HCT116 (cell line): ENCODE data around the gene ZSCAN4. TPM values are rescaled to one million over a fixed set of nuclear protein-coding genes. Genes with fewer than 3 reads are reported as not detected.

Experiments used
- ATAC-seq: fragments of 200-7000 bp; cut with Tn5 transposase; 2 replicates; pipeline ENCODE4 v1.9.1; 2020; ENCODE audit warnings: mild to moderate bottlenecking, moderate library complexity
- BruUV-seq: library from RNA; stranded (reverse); fragments of 400-500 nt; replicated peaks from 2 replicates; lab custom pipeline; 2021; lab: Mats Ljungman, UMichigan
- CTCF ChIA-PET: fragments of 300-600 bp; sonication (Branson Sonifier 250); formaldehyde crosslinking; loops from one replicate; lab custom pipeline; 2021; ENCODE audit warnings: antibody characterized with exemption; lab: Charles Lee
- POLR2A ChIA-PET: fragments of 300-600, 350-600 bp; sonication (Branson Sonifier 250); formaldehyde crosslinking; loops from one replicate; lab custom pipeline; 2021; ENCODE audit warnings: antibody characterized with exemption; lab: Charles Lee
- RAD21 ChIA-PET, 2 experiments: fragments of 300-600 bp; sonication (Branson Sonifier 250); formaldehyde crosslinking; loops; one replicate each; lab custom pipeline; 2023; ENCODE audit warnings: low total read pairs in 2 of 2; ENCODE audit not compliant: uncharacterized antibody in 2 of 2, unreplicated experiment in 2 of 2, low non-redundant PET in 1 of 2; lab: Charles Lee
- DNase-seq: peaks from one replicate; pipeline ENCODE4 v3.0.0-alpha.2; 2010; ENCODE audit warnings: low read depth, low spot score
- H2AFZ ChIP-seq: fragments of 200-600 bp; shearing (Covaris generic), sonication (generic); 2 replicates; pipeline ENCODE4 v1.6.1; 2017; ENCODE audit warnings: low read depth, mixed run types, mixed read lengths, antibody characterized with exemption, low read length; ENCODE audit not compliant: poor library complexity, severe bottlenecking
- H3K27ac ChIP-seq: 2 replicates; pipeline ENCODE4 v1.5.1; 2012; ENCODE audit warnings: low read depth, low read length
- H3K27me3 ChIP-seq: fragments of 200-600 bp; sonication (generic); 2 replicates; pipeline ENCODE4 v1.6.1; 2016; ENCODE audit warnings: mixed run types, low read length, mixed read lengths; ENCODE audit not compliant: insufficient read depth
- H3K36me3 ChIP-seq, 2 experiments: fragments of 200-500 bp in 1 of 2; fragments of 200-600 bp in 1 of 2; sonication (Bioruptor generic) in 1 of 2; sonication (generic) in 1 of 2; 2 replicates each; pipeline versions ENCODE4 v1.5.1 to v1.6.1; 2014 to 2016; ENCODE audit warnings: low read length in 2 of 2, inconsistent platforms in 1 of 2, mixed read lengths in 1 of 2, mixed run types in 1 of 2; ENCODE audit not compliant: insufficient read depth in 2 of 2, control insufficient read depth in 1 of 2
- H3K4me1 ChIP-seq, 2 experiments: fragments of 200-600 bp in 1 of 2; sonication (generic) in 1 of 2; 2 replicates each; pipeline versions ENCODE4 v1.5.1 to v1.6.1; 2012 to 2017; ENCODE audit warnings: low read length in 2 of 2, inconsistent platforms in 1 of 2, mild to moderate bottlenecking in 1 of 2, mixed read lengths in 1 of 2, mixed run types in 1 of 2, moderate library complexity in 1 of 2; ENCODE audit not compliant: insufficient read depth in 2 of 2, control insufficient read depth in 1 of 2
- H3K4me2 ChIP-seq: fragments of 200-600 bp; sonication (generic); 2 replicates; pipeline ENCODE4 v1.6.1; 2017; ENCODE audit warnings: mixed run types, low read length, mixed read lengths
- H3K4me3 ChIP-seq, 2 experiments: fragments of 200-600 bp in 1 of 2; sonication (generic) in 1 of 2; replicated peaks in 1 of 2; 2 replicates each; pipeline ENCODE4 v1.5.1; 2011 to 2016; ENCODE audit warnings: low read length in 2 of 2, control low read depth in 1 of 2, low read depth in 1 of 2, mild to moderate bottlenecking in 1 of 2, mixed read lengths in 1 of 2, mixed run types in 1 of 2
- H3K79me2 ChIP-seq: fragments of 200-600 bp; sonication (generic); 2 replicates; pipeline ENCODE4 v1.6.1; 2017; ENCODE audit warnings: mild to moderate bottlenecking, mixed run types, low read length, moderate library complexity, mixed read lengths; ENCODE audit not compliant: insufficient read depth
- H3K9ac ChIP-seq: fragments of 200-600 bp; sonication (generic); 2 replicates; pipeline ENCODE4 v1.6.1; 2016; ENCODE audit warnings: low read length, mixed read lengths
- H3K9me2 ChIP-seq: fragments of 200-600 bp; sonication (generic), shearing (Covaris generic); 2 replicates; pipeline ENCODE4 v1.6.1; 2017; ENCODE audit warnings: mixed run types, mild to moderate bottlenecking, moderate library complexity; ENCODE audit not compliant: insufficient read depth
- H3K9me3 ChIP-seq, 2 experiments: fragments of 200-500 bp in 1 of 2; fragments of 200-600 bp in 1 of 2; sonication (Bioruptor generic) in 1 of 2; sonication (generic) in 1 of 2; 2 replicates each; pipeline ENCODE4 v1.6.1; 2014 to 2017; ENCODE audit warnings: low read length in 2 of 2, mixed read lengths in 2 of 2, inconsistent platforms in 1 of 2, low read depth in 1 of 2, mild to moderate bottlenecking in 1 of 2, mixed run types in 1 of 2, moderate library complexity in 1 of 2; ENCODE audit not compliant: control insufficient read depth in 1 of 2, insufficient read depth in 1 of 2
- H4K20me1 ChIP-seq: fragments of 200-600 bp; sonication (generic), shearing (Covaris generic); 2 replicates; pipeline ENCODE4 v1.6.1; 2017; ENCODE audit warnings: mixed run types, mild to moderate bottlenecking, moderate library complexity; ENCODE audit not compliant: insufficient read depth
- CEBPB ChIP-seq: IDR thresholded peaks from 2 replicates; pipeline ENCODE4 v1.6.1; 2012; ENCODE audit warnings: low read depth
- ELF1 ChIP-seq: IDR thresholded peaks from 2 replicates; pipeline ENCODE4 v1.6.1; 2012; ENCODE audit warnings: low read depth, borderline replicate concordance
- EZH2 ChIP-seq: fragments of 200-600 bp; sonication (generic); IDR thresholded peaks from 2 replicates; pipeline ENCODE4 v1.6.1; 2017; ENCODE audit warnings: antibody characterized with exemption, mixed run types
- JUND ChIP-seq: IDR thresholded peaks from 2 replicates; pipeline ENCODE4 v1.6.1; 2012
- POLR2A ChIP-seq: IDR thresholded peaks from 2 replicates; pipeline ENCODE4 v1.7.0; 2011; ENCODE audit warnings: borderline replicate concordance; ENCODE audit not compliant: insufficient read depth, insufficient read length; ENCODE audit errors: extremely low read depth
- POLR2AphosphoS5 ChIP-seq: IDR thresholded peaks from 2 replicates; pipeline ENCODE4 v1.6.1; 2011; ENCODE audit warnings: mild to moderate bottlenecking, low read depth, low read length, moderate library complexity
- RAD21 ChIP-seq: IDR thresholded peaks from 2 replicates; pipeline ENCODE4 v1.6.1; 2012; ENCODE audit warnings: low read depth, mild to moderate bottlenecking
- SIN3A ChIP-seq: IDR thresholded peaks from 2 replicates; pipeline ENCODE4 v1.6.1; 2012; ENCODE audit warnings: low read depth
- SP1 ChIP-seq: IDR thresholded peaks from 2 replicates; pipeline ENCODE4 v1.6.1; 2012; ENCODE audit warnings: low read depth
- SRF ChIP-seq: IDR thresholded peaks from 2 replicates; pipeline ENCODE4 v1.6.1; 2012; ENCODE audit warnings: low read depth
- TCF7L2 ChIP-seq: IDR thresholded peaks from 2 replicates; pipeline ENCODE4 v1.7.0; 2011; ENCODE audit warnings: borderline replicate concordance, inconsistent platforms; ENCODE audit not compliant: insufficient read depth, insufficient read length; ENCODE audit errors: extremely low read depth
- YY1 ChIP-seq: IDR thresholded peaks from 2 replicates; pipeline ENCODE4 v1.6.1; 2011; ENCODE audit warnings: low read length, low read depth, moderate library complexity, mild to moderate bottlenecking; ENCODE audit not compliant: insufficient replicate concordance; ENCODE audit errors: extremely low read depth
- ZFX ChIP-seq: fragments of 450-650 bp; IDR thresholded peaks from 2 replicates; pipeline ENCODE4 v1.6.1; 2017
- ZNF274 ChIP-seq: fragments of 200-500 bp; sonication (Bioruptor generic); IDR thresholded peaks from 2 replicates; pipeline ENCODE4 v1.6.1; 2014; ENCODE audit warnings: mild to moderate bottlenecking, low read depth, low read length, inconsistent platforms
- intact Hi-C: fragments of 100-400 bp; cut with micrococcal nuclease; formaldehyde crosslinking; loops from 2 replicates; pipeline ENCODE4 v1.10.0; 2022
- total RNA-seq: library from RNA; stranded (reverse); gene quantifications from one replicate; pipeline ENCODE4 v1.2.1, GENCODE V29; 2021; ENCODE audit not compliant: unreplicated experiment
- TF ChIP-seq, protein P1 (sequence below): IDR thresholded peaks from 2 replicates; pipeline ENCODE4 v1.6.1; 2012; ENCODE audit warnings: low read depth
- TF ChIP-seq, protein P2 (sequence below): IDR thresholded peaks from 2 replicates; pipeline ENCODE4 v1.6.1; 2011; ENCODE audit warnings: mild to moderate bottlenecking, low read length, moderate library complexity; ENCODE audit not compliant: insufficient replicate concordance; ENCODE audit errors: extremely low read depth
- TF ChIP-seq, protein P3 (sequence below), 3 experiments: fragments of 200-600 bp in 1 of 3; sonication (generic) in 1 of 3; IDR thresholded peaks in 2 of 3; conservative IDR thresholded peaks in 1 of 3; 2 replicates each; pipeline ENCODE4 v1.5.1; 2012 to 2017; ENCODE audit warnings: low read depth in 2 of 3, low read length in 2 of 3, antibody characterized with exemption in 1 of 3, borderline replicate concordance in 1 of 3, control low read depth in 1 of 3, mild to moderate bottlenecking in 1 of 3, mixed read lengths in 1 of 3, mixed run types in 1 of 3, moderate library complexity in 1 of 3; ENCODE audit not compliant: insufficient read depth in 1 of 3
- TF ChIP-seq, protein P4 (sequence below): IDR thresholded peaks from 2 replicates; pipeline ENCODE4 v1.6.1; 2012

The ZSCAN4 gene
- total RNA-seq, 1 experiment from 2014 or later = not detected

DNA sequence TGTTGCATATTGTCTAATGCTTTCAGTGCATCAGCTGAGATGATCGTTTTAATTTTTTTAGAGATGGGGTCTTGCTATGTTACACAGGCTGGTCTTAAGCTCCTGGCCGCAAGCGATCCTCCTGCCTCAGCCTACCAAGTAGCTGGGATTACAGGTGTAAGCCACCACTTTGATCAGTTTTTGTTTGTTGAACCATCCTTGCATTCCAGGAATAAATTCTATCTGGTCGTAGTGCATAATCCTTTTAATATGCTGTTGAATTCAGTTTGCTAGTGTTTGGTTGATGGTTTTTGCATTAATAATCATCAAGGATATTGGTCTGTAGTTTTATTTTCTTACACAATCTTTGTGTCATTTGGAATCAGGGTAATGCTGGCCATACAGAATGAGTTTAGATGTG lies 31.4 kb upstream of the ZSCAN4 start:
- H3K4me2 ChIP-seq = no peak overlapping the region
- CTCF ChIA-PET = no interaction called here
- peaks cover 15 to 23% of the 10 kb centered on the region in 2 experiments for H3K36me3 ChIP-seq
- peaks cover 3 to 7% of the 10 kb centered on the region in 2 experiments; a peak in 2 of 4 replicates for H3K4me1 ChIP-seq
- intact Hi-C loops = loop anchor here (10.0 kb wide), 1 partner anchor 277 kb away; the partner anchor contains the start of gene ZNF417
- no peak for ATAC-seq
- POLR2A ChIA-PET = no interaction called here
- H3K4me3 ChIP-seq = no peak overlapping the region
- RAD21 ChIA-PET = no interaction called here
- H4K20me1 ChIP-seq = no peaks in the 10 kb centered on the region
- DNase-seq = no peak
- no peak overlapping the region for H2AFZ ChIP-seq
- no peaks in the 10 kb centered on the region for H3K27me3 ChIP-seq
- no peaks in the 10 kb centered on the region for H3K9me2 ChIP-seq
- TF ChIP-seq ZFX (no peak), ZNF274 (no peak), EZH2 (no peak), SIN3A (no peak), JUND (no peak), ELF1 (no peak), POLR2AphosphoS5 (no peak), SP1 (no peak), POLR2A (no peak), RAD21 (no peak), YY1 (no peak), TCF7L2 (no peak), SRF (no peak), CEBPB (no peak)
- TF ChIP-seq, protein P1, sequence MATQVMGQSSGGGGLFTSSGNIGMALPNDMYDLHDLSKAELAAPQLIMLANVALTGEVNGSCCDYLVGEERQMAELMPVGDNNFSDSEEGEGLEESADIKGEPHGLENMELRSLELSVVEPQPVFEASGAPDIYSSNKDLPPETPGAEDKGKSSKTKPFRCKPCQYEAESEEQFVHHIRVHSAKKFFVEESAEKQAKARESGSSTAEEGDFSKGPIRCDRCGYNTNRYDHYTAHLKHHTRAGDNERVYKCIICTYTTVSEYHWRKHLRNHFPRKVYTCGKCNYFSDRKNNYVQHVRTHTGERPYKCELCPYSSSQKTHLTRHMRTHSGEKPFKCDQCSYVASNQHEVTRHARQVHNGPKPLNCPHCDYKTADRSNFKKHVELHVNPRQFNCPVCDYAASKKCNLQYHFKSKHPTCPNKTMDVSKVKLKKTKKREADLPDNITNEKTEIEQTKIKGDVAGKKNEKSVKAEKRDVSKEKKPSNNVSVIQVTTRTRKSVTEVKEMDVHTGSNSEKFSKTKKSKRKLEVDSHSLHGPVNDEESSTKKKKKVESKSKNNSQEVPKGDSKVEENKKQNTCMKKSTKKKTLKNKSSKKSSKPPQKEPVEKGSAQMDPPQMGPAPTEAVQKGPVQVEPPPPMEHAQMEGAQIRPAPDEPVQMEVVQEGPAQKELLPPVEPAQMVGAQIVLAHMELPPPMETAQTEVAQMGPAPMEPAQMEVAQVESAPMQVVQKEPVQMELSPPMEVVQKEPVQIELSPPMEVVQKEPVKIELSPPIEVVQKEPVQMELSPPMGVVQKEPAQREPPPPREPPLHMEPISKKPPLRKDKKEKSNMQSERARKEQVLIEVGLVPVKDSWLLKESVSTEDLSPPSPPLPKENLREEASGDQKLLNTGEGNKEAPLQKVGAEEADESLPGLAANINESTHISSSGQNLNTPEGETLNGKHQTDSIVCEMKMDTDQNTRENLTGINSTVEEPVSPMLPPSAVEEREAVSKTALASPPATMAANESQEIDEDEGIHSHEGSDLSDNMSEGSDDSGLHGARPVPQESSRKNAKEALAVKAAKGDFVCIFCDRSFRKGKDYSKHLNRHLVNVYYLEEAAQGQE = no peak
- TF ChIP-seq, protein P2, sequence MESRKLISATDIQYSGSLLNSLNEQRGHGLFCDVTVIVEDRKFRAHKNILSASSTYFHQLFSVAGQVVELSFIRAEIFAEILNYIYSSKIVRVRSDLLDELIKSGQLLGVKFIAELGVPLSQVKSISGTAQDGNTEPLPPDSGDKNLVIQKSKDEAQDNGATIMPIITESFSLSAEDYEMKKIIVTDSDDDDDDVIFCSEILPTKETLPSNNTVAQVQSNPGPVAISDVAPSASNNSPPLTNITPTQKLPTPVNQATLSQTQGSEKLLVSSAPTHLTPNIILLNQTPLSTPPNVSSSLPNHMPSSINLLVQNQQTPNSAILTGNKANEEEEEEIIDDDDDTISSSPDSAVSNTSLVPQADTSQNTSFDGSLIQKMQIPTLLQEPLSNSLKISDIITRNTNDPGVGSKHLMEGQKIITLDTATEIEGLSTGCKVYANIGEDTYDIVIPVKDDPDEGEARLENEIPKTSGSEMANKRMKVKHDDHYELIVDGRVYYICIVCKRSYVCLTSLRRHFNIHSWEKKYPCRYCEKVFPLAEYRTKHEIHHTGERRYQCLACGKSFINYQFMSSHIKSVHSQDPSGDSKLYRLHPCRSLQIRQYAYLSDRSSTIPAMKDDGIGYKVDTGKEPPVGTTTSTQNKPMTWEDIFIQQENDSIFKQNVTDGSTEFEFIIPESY = no peak
- TF ChIP-seq, protein P3, sequence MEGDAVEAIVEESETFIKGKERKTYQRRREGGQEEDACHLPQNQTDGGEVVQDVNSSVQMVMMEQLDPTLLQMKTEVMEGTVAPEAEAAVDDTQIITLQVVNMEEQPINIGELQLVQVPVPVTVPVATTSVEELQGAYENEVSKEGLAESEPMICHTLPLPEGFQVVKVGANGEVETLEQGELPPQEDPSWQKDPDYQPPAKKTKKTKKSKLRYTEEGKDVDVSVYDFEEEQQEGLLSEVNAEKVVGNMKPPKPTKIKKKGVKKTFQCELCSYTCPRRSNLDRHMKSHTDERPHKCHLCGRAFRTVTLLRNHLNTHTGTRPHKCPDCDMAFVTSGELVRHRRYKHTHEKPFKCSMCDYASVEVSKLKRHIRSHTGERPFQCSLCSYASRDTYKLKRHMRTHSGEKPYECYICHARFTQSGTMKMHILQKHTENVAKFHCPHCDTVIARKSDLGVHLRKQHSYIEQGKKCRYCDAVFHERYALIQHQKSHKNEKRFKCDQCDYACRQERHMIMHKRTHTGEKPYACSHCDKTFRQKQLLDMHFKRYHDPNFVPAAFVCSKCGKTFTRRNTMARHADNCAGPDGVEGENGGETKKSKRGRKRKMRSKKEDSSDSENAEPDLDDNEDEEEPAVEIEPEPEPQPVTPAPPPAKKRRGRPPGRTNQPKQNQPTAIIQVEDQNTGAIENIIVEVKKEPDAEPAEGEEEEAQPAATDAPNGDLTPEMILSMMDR (IDR thresholded peaks at IDR 0.05 in 2 of 3, conservative IDR thresholded peaks at IDR 0.05 in 1 of 3; ENCODE audit: borderline replicate concordance in 1 of 3, insufficient read depth in 1 of 3, low read depth in 2 of 3, low read length in 2 of 3) = no peak
- TF ChIP-seq, protein P4, sequence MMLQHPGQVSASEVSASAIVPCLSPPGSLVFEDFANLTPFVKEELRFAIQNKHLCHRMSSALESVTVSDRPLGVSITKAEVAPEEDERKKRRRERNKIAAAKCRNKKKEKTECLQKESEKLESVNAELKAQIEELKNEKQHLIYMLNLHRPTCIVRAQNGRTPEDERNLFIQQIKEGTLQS = no peak
- no peak overlapping the region for H3K9ac ChIP-seq
- H3K27ac ChIP-seq = no peak overlapping the region
- no peaks in the 10 kb centered on the region for H3K79me2 ChIP-seq
- H3K9me3 ChIP-seq = peaks cover 24 to 29% of the 10 kb centered on the region in 2 experiments; a peak in 3 of 4 replicates
- no TSS peak for BruUV-seq
